GM19452 (cell line): ENCODE measurements around the gene CYBC1.

Experiments
- ATAC-seq: cut with Tn5 transposase; IDR thresholded peaks from one replicate; pipeline ENCODE4 v1.9.1; 2021; ENCODE audit not compliant: unreplicated experiment

CYBC1 gene

DNA sequence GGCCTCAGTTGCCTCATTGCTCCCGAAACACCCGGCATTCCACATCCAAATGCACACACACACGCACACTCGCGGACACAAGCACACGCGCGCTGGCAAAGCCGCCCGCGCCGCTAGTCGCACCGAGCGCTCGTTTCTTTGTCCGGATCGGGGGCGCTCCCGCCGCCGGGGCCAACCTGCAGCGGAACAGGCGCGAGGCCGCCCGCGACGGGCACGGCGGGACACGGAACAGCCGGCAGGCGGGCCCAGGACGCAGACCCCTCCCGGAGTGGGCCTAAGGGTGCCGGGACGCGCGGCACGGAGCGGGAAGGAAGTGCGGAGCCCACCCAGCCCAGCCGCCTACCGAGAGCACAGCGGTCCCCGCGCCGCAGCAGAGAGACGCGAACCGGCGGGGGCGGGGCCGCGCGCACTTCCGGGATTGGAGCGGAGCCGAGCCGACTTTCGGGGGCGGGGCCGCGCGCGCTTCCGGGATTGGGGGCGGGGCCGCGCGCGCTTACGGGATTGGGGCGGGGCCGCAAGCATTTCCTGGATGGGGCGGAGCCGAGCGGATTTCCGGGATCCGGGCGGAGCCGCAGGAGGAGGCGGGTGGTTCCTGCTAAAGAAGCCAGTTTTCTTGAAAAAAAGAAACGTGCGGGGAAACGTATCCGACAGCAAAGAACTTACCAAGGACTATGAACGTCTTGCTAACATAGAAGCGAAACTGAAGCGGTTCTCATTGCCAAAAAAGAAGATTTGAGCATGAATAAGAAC, at the start of gene CYBC1:
CYBC1 (minus strand) TSS at position 396 of the 750 bp plus-strand sequence. CDS start 1,498 bp downstream, outside the sequence.
- ATAC-seq: peak; percentile 52

DNA sequence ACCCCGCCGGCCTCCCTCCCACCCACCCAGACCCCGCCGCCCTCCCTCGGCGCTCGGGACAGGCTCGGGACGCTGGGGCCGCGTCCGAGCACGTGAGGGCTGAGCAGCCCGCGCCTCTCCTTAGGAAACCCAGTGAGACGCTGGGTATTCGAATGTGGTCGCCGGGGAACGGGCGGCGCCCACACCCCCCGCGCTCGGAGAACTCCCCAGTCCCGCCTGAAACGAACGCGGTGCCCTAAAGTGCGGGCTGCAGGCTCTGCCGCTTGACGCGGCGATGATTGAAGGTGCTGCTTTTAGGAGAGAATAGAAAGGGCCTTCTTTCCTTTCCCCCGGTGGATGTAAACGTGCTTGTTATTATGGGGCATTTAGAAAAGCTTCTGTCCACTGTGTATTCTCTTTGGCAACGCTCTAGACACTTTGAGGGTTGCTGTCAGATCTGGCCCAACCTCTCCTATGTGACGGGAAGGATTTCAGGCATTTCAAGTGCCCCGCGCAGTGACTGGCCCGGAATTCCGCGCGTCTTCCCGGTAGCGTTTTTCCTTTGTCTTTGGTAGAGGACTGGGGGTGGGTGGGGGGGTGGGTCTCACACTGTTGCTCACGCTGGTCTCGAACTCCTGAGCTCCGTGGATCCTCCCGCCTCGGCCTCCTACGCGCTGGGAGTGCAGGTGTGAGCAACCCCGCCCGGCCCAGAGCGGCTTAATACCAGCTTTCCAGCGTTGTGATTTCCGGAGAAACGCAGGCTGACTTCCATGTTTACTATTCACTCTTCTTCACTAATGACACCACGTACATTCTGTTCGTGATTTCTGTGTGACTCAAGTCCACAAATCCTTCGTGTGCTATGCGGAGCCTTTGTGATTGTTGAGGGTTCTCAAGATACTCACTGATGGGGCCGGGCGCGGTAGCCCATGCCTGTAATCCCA, 47.2 kb upstream of the CYBC1 start:
- peak; percentile 23 for ATAC-seq

DNA sequence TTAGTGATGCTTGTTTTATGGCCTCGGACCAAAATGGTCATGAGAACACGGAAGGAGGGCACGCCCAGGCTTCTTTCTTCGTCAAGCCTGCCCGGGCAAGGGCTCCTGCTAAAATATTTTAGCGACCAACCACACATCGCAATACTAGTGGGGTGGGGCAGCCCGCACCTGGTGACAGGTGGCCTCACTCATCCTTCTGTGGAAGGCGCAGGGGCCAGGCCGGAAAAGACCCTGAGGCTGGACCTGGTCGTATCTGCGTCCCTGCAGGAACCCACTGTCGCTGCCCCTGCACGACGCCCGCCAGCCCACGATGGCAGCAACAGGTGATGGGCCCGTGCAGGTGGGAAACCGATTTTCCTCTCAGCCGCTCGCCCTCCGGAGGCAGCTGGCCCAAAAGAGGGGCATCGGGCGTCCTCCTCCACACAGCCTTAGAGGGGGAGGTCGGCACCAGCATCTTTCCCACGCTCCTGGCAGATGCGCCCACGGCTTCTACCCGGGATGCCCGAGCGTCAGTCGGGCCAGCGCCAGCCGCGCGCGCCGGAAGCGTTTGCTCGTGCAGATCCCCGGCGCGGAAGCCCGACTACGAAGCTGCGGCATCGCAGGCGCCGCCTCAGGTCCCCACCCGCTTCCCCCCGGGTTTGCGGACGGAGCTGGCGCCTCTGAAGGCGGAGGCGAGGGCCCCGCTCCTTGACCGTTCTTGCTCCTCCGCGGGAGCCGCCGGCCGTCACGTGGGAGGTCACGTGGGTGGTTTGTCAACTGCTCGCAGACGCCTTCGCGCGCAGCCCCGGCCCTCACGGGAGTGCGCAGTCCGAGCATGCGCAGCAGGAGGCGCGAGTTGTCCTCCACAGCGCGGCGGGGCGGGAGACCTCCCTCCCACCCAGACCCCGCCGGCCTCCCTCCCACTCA, 46.2 kb upstream of the CYBC1 start:
- ATAC-seq: peak; percentile 58

DNA sequence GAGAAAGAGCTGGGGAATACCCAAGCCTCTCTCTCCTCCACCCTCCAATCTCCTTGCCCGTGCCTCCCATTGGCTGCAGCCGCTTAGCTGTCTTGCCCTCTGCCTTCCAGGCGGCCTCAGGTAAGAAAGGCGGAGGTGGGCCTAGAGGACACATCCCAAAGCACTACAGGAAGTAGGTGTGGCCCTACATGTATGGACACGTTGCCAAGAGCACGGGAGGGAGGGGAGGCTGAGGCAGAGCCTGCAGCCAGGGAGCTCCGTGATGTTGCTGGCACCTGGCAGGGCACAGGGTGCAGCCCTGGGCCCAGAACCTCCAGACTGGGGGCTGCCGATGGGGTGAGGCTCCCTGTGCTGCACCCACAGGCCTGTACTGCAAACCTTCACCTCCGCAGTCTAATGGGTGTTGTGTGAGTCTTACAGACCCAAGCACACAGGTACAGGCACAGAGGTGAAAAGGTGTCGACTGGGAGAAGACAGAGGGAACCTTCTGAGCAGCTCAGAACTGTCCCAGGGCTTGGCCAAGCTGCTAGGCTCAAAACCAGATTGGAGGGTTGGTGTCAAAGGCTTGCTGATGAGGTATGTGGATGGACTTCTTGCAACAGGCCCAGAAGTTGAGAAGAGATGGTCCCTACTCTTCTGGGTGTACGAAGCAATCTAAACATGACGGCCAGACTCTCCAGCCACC, 45.4 kb upstream of the CYBC1 start:
- no peak for ATAC-seq

DNA sequence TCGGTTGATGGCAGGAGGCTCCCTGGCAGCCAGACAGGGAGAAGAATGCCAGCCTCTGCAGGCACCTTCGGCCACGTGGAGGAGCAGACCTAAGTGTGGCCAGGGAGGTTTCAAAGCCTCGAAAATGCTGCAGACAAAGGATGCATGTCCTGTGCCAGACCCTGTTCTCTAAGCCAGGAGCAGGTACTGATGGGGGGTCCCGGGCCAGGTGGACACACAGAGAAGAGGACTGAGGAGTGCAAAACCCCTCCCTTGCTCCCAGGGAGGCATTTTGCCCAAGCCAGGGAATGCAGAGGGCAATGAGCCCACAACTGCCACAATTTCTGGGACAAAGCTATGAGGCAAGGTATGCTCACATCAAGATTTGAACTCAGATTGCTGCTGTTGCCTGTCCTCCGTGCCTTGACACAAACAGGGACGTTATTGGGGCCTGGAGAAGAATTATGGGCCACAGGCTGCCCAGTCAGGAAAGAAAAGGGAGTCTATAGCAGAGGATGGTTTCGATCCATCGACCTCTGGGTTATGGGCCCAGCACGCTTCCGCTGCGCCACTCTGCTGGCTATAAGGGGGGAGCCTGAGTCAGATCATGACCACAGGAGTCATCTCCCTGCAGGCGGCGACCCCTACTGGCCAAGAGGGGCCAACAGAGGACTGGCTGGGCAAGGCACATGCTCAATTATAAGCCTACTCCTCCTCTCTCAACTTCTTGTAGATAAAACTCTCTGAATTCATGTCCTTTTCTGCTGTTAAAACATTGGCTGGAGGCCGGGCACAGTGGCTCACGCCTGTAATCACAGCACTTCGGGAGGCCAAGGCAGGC, 43.9 kb upstream of the CYBC1 start:
- ATAC-seq: peak; percentile 47

DNA sequence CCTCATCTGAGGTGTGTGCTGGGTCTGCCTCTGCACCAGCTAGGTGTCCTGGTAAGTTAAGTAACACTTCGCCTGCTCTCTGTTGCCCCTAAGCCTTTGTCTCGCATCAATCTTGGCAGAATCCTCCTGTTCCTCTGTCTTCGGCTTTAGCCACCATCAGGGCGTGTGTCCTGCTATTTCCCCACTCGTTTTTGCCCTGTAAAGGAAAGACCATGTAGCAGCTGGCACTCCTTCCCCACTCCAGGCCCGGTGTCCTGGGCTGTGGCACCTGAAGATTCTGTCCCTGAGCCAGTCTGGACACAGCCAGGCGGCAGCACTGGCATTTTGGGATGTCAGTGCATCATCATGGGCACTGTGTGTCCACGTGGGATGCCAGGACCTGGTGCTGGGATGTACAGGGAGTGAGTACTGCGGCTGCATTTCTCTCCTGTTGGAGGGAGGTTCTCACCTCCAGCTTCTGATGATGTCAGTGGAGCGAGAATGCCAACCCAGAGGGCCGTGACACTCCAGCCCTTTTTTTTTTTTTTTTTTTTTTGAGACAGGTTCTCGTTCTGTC, 42.8 kb upstream of the CYBC1 start:
- ATAC-seq: no peak

DNA sequence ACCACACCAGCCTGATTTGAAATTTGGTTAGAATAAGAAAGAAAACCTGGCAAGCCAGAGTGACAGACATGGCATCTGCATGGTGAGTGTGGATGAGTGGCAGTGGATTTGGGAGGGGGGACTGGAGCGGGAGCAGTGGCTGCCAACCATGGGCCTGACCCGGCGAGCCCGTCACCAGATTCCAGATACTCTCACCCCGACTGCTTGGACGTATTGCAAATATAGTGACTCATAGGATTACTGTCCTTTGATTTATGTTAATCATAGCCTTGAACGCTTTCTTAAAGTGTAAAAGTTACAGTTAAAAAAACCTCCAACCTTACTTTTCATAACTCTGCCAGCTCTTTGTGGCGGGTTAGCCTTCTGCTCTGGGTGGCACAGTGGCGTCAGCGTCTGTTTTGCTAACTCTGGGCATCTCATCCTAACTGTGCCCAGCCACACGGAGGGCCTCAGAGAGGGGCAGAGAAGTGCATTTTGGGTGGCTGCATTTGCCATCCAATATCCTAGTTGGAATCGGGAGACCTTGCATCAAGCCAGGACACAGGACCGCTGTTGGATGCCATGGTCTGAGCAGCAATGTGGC, 42.2 kb upstream of the CYBC1 start:
- no peak for ATAC-seq

DNA sequence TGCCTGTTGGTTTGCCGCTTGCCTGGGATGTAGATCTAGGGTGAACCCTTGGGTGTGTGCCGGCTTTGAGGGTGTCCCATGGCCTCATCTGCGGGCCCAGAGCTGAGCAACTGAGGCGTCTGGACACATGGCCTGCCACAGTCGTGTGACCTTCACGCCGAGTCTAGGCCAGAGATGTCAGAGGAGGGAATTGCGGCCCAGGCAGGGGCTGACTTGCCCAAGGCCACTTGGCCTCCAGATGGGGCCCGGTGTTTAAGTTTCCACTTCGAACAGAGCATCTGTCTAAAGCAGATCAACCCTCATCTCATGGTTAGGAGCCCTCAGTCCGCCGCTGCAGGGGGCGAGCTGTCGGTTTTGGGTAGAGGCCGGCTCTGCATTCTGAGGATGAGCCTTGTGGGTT, 41.0 kb upstream of the CYBC1 start:
- ATAC-seq: no peak

DNA sequence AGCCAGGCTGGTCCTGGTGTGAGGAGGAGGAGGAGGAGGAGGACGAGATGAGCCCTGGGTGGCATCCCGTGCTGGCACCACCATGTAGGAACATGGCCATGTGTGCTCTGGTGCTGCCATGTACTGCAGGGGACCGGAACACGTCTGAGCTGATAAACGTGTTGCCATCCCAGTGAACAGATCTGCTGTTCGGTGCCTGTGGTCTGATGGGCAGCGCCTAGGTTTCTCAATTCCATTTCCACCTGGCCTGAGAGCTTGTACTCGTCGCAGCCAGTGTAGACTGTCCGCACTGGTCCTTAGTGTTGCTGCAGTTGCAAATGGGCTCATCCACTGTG, 40.6 kb upstream of the CYBC1 start:
- no peak for ATAC-seq

DNA sequence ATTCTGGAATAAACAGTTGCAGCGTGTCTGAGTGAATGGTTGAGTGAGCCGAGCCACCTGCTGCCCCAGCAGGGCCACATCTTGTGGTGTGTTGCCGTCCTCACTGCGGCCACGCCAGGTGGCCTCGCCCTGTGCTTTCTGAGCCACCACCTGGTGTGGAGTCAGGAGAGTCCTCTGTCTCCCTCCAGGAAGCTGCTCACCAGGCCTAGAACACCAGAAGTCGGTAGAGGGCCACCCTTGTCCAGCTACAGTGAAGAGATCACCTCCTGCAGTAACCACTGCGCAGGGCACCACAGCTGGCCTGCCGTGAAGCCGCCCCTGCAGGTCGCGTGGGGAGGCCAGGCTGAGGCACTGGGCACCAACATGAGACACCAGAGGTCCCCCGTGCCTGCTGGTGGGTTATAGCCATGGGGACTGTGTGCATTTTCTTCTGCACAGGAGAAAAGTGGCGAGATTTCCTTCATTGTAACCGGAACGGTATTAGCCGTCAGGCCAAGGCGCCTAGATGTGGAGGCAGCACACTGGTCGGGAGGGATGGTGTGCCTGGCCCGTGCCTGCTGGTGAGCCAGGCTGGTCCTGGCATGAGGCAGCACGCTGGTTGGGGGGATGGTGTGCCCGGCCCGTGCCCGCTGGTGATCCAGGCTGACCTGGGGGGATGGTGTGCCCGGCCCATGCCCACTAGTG, 40.1 kb upstream of the CYBC1 start:
- ATAC-seq: no peak

DNA sequence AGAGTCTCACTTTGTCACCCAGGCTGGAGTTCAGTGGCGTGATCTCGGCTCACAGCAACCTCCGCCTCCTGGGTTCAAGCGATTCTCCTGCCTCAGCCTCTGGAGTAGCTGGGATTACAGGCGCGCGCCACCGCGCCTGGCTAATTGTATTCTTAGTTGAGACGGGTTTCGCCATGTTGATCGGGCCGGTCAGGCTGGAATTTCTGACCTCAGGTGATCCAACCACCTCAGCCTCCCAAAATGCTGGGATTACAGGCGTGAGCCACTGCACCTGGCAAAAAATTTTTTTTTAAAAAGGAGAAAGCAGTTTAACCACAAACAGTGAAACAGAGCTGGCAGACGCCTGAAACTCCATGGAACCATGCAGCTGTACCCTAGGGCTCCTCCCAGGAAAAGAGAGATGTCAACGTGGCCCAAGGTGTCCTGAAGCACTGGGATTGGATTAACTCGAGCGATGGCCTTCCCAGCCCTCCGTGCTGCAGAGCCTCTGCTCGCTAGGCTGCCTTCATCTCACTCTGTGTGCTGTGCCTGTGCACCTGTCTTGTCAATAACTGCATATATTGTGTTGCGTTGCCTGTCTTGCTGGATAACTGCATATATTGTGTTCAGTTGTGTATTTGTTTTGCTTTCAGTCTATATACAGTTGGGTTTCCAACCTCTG, 39.4 kb upstream of the CYBC1 start:
- ATAC-seq: no peak

DNA sequence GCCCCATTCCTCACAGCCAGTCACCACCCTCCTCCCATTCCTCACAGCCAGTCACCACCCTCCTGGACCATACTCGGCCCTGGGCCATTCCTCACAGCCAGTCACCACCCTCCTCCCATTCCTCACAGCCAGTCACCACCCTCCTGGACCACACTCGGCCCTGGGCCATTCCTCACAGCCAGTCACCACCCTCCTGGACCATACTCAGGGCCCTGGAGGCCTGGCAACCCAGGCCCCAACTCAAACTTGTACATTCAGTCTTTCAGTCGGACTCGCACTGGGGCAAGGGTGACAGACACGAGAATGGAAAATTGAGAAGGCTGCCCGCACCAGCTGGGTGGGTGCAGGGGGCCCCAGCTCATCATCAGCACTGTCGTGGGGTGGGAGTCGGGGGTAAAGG, 38.6 kb upstream of the CYBC1 start:
- no peak for ATAC-seq

DNA sequence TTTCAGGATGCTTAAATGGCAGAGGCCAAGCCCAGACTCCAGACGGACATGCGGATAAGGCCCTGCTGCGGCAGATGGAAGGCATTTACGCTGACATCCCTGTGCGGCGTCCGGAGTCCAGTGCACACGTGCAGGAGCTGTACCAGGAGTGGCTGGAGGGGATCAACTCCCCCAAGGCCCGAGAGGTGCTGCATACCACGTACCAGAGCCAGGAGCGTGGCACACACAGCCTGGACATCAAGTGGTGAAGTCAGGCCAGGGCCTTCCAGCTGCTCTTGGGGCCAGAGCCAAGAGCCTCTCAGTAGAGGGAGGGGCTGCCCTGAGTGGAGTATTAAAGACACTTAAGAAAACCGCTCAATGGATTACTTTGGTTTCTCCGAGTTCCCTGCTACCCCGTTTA, 37.4 kb upstream of the CYBC1 start:
- ATAC-seq: no peak

DNA sequence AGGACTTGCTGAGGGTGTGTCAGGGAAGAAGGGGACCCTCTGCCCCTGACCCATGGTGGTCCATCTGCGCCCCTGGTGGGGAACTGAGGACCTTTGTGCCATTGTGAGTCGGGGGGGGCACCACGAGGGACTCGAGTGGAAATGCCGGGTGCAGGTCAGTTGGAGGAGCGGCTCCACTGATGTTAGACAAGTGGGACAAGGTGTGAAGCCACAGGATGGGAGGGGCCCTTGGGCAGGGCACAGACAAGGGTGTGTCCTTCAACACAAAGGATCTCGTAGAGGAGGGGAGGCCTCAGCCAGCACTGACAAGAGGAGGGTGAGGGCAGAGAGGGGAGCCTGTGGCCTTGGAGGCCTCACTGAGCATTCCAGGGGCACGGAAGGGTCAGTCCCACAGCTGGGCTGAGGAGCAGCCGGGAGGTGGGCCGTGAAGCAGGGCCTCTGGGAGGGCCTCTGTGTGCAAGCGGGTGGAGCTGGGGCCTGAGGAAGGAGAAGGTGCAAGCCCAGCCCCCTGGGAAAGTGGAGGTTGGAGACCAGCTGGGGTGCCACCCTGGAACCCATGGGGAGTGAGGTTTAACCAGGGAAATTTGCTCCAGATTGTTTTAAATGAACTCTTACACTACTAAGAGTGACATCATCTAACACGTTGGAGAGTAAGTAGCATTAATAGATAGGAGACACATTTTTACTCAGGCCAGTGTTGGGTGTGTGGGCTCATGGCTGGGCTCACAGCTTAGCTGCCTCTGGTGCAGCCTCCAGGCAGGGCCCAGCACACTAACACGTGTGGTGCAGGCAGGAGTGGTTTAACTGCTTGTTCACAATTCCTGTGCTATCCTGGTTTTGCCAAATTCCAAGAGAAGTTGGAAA, 35.9 kb upstream of the CYBC1 start:
- ATAC-seq: no peak

DNA sequence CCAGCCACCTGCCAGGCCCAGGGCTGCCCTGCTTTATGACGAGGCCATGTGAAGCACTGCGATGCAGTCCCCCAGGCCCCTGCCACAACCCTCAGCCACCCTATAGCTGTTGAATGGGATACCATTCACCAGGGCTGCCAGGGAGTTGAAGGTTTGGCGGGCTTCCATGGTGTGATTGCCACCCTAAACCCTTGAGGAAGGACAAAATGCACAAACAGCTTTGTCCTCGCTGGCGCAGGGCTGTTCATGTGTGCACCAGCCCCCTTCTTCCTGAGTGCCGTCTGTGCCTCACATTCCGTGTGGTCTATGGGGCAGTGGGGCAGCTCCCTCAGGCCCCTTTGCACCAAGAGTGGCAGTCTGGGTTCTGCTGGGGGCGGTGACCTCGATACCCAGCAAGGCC, 33.3 kb upstream of the CYBC1 start:
- no peak for ATAC-seq

DNA sequence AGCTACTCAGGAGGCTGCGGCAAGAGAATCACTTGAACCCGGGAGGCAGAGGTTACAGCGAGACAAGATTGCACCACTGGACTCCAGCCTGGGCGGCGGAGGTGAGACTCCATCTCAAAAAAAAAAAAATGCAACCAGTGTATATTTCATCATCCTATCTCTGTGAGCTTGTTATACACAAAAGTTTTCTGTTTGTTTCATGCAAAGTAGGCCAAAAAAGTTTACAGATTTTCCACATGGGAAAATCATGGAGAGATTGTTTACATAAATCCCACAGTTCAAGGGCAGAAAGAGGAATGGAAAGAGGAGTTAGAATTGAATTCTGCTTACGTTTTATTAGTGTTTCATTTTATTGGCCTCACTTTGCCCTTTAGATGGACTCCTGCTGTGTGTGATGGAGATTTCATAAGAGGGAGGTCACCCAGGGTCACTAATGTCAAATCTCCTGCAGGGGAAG, 32.7 kb upstream of the CYBC1 start:
- ATAC-seq: no peak

DNA sequence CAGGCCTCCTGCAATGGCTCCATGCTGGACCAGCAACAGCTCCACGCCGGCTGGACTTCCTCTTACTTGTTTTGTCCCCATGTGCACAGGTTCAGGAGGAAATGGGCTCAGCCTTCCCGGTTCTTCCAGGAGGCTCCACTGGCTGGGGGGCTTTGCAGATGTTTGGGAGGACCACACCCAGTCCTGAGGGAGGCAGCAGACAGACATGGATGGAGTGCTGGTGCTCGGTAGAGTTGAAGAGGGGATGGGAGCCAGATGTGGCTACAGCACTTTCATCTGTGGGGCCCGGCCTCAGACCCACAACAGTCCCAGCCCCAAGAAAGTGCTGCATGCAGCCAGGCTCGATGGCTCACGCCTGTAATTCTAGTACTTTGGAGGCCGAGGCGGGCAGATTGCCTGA, 29.8 kb upstream of the CYBC1 start:
- ATAC-seq: no peak
